Fibroblast of skin of left quadriceps (primary cell): Measurements from ENCODE around the gene PIGT.
"Not testable (repeated sequence)": the region's sequence is repeated elsewhere in the genome, so short reads cannot be mapped to it uniquely, and the experiment has no call there.

Source experiments
- DNase-seq, 2 experiments: peaks; one replicate each; pipeline ENCODE4 v3.0.0-alpha.2; 2013; ENCODE audit warnings: low read depth in 2 of 2

PIGT gene

DNA sequence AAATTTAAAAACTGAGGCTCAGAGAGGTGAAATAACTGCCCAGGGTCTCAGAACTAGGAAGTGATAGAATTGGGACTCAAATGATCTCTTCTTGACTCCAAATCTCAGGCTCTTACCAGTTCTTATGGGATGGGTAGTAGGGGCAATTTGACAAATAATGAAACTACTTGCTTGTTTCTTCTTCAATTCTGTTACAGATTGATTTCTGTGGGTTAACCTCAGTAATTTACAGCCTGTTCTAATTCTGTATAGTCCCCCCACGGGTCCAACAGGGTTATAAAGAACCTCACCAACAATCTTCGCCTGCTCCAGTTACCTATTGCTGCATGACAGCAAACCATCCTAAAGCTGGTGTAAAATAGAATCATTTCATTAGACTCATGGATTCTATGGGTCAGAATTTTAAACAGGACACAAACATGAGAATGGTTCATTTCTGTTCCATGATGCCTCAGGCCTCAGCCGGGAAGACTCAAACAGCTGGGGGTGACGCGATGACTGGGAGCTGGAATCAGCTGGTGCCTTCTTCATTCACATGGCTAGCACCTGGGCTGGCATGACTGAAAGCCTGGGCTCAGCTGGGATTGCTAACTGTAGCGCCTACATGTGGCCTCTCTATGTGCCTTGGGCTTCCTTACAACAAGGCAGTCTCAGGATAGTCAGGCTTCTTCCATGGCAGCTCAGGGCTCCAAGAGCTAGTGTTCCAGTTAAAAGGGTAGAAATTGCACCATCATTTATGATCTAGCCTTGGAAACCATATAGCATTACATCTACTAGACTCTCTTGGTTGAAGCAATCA is 47.0 kb downstream of the PIGT start:
- no peak for DNase-seq

DNA sequence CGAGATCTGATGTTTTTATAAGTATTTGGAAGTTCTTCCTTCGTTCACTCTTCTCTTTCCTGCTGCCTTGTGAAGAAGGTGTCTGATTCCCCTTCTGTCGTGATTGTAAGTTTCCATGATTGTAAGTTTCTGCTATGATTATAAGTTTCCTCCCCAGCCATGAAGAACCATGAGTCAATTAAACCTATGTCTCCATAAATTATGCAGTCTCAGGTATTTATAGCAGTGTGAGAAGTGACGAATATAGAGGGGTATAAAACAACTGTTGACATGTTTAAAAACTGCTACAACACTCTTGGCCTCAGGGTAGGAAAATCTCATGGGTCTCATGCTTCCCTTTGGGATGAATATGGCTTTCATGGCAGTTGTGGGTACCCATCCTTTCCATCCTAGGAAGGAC is 47.8 kb downstream of the PIGT start:
- DNase-seq, result no peak

DNA sequence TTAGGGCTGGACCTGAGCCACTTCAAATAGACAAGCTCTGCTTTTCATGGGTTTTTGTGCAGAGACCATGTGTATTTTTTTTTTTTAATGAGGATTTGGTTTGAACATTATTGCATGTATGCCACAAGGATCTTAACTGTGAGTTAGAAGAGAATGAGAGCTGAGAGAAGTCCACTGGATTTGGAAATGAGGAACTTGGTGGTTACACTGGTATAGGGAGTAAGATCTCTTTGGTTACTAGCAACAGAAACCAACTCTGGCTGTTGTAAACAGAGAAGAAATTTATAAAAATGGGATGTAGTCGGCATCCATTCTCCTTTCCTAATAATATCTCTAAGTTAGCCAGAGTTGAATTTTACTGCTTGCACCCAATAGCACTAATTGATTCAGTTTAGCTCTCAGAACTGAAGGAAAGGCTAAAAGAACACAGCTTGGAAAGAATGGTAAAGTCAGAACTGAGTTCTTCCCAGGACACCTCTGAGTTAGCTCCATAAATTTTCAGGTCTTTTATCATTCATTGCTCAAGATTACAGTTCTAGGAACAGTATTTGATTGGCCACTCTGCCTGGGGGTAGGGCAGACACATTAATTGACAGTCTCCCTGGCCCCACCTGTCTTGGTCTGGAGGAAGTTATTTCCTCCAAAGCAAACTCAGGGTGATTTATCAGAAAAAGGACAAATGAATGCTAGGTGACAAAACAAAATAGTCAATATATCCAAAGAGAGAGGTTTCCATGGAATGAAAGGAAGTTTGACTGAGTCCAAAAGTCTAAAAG is 49.7 kb downstream of the PIGT start:
- DNase-seq, result no peak

DNA sequence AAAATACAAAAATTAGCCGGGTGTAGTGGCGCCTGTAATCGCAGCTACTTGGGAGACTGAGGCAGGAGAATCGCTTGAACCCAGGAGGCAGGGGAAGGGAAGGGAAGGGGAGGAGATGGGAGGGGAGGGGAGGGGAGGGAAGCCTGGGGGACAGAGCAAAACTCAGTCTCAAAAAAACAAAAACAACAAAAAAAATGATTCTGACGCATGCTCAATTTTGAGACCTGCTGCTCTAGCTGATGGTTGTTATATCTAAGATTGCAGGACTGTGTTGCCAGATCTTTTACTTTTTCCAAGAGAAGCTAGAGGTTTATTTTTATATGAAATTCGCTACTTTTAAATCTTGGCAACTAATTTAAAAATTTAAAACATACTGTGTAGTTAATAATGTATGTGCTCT is 51.2 kb downstream of the PIGT start:
- no peak for DNase-seq

DNA sequence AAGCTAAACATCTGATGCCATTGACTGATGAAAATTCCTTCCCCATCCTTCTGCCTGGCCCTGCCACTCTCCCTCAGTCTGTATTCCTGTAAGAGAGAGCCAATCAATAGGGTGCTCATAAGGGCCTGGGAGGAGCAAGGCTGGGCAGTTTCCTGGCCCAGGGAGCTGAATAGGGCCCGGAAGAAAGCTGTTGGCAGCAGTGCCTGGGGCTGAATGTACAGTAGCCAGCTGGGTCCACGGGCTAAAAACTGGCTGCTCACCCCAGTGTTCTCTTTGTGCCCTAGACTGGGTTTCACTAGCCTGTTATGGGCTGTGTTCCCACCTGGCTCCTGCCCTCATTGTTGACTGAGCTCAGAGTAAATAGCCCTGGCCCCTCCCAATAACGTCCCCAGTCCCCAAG is 51.9 kb downstream of the PIGT start:
- no peak for DNase-seq

DNA sequence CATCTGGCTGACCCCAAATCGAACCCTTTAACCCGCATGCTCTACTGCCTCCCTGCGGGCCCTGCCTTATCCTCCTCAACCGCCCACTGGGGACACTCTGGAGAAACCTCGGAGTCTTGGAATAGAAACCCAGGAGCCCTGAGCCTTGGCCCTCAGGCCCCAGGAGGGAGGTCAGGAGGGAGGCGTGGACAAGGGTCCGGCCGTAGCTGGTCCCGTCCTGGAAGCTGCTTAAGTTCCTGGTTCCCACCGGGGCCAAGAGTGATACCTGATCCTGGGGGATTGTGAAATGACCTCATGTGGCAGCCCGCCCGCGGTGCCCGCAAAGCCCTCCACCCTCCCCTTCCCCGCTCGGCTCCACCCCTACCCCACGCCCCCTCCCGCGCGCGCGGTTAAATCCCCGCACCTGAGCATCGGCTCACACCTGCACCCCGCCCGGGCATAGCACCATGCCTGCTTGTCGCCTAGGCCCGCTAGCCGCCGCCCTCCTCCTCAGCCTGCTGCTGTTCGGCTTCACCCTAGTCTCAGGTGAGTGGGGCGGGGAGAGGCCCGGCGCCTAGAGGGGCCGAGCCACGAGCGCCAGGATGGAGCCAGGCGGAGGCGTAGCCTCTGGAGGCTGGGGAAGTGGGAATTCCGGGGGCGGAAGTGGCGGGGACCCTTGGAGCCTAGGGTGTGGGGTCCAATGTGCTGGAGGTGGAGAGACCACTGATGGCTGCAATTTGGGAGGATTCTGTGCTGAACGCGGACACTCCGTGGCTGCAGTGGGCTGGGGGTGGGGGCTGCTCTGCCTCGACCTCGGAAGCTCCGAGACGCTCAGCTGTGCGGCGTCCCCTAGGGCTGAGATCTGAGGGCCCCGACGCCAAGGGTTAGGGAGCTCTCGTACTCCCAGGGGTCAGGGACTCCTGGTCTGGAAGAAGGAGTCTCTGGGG is 53.7 kb downstream of the PIGT start, which contains the start of gene WFDC2:
TSS of gene WFDC2 (plus strand) at position 418 of the 926 bp plus-strand sequence. CDS start at position 447, 29 bp downstream.
- no peak for DNase-seq

DNA sequence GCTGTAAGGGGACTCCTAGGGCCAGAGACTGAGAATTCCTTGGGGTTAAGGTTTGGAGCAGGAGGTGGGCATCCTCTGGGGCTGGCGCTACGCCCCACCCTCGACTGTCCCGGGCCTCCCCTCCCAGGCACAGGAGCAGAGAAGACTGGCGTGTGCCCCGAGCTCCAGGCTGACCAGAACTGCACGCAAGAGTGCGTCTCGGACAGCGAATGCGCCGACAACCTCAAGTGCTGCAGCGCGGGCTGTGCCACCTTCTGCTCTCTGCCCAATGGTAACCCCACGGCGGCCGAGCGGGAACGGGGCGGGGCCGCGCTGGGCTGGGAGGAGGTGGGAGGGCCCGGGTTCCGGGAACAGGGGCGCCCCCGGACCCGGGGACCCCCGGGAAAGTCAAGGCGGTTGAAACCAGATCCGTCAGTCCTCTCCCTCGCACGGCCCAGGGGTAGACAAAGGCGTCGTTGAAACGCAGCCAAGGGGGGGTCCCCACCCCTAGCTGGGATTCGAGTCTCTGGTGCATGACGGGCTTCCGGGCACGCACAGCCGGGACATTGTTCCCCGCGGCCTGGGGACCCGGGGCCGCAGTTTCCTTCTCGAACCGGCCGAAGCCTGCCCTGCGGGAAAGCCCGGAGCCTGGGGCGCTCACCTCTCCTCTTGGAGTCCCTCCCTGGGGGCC is 54.5 kb downstream of the PIGT start:
- DNase-seq, result no peak

DNA sequence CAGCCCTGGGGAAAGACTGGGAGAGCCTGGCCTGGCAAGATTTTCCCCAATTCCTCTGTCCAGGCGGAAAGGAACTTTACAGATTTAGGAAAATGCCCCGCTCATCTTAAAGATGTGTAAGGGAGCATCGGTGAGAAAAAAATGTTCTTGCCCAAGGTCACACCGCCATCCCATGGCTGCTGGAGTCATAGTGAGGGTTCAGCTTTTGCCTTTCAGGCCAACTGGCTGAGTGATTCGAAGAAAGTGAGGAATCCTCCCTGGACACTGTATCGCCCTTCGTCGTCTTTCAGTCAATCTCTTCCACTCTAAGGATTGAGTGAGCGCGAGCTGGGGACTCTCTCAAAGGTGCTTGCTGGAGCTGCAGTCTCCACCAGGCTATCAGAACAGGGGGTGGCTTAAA is 55.0 kb downstream of the PIGT start:
- DNase-seq, result no peak

DNA sequence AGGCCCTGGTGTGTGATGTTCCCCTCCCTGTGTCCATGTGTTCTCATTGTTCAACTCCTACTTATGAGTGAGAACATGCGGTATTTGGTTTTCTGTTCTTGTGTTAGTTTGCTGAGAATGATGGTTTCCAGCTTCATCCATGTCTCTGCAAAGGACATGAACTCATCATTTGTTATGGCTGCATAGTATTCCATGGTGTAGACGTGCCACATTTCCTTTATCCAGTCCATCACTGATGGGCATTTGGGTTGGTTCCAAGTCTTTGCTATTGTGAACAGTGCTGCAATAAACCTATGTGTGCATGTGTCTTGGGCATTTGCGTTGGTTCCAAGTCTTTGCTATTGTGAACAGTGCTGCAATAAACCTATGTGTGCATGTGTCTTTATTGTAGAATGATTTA is 56.3 kb downstream of the PIGT start:
- DNase-seq, result not testable (repeated sequence)
